ENCODE results near the gene C2CD2. TPM values are rescaled to one million over a fixed set of nuclear protein-coding genes. Genes with fewer than 3 reads are reported as not detected.
A peak's percentile ranks its signal among the peaks of the same experiment; 100 is the strongest.
"Not testable (repeated sequence)": the region's sequence is repeated elsewhere in the genome, so short reads cannot be mapped to it uniquely, and the experiment has no call there.

C2CD2 gene
- total and polyA plus RNA-seq, 3 experiments from 2014 or later = 2.3 to 5.0 (median 4.3) TPM

DNA sequence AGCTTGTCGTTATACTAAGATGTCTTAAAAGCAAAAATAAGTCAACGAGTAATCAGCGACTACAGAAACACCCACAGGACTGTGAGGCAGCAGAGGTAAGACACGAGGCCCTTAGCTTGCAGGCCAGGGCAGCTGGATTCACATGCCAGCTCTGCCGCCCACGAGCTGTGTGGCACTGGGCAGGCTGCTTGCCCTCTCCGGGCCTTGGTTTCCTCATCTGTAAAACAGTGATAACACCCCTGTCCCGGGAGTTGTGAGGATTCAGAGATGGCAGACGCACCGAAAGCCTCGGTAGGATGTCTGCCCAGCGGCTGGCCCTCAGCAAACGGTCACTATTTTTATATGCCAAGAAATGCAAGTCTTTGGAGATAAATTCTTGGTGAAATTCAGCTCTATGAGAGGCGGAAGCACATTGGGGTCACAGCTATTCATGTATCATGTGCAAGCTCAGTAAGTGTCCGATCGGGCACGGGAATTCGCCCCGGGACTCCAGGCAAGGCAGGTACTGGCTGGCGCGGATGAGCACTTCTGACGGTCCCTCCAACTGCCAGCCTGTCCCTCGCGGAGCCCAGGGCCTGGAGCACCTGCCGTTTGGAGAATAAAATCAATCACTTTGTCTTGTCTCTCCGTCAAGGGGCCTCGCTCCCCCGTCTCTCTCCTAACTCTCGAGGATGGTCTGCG lies 1.1 kb downstream of the C2CD2 start:
- Histone ChIP-seq H3K36me3 (ENCODE audit: insufficient read depth, low read length) (no peaks in the 10 kb centered on the region), H3K4me3 (ENCODE audit: low read length) (no peak overlapping the region), H3K27me3 (ENCODE audit: insufficient read depth, low read length, poor library complexity, severe bottlenecking) (peaks cover 7% of the 10 kb centered on the region), H3K9me3 (ENCODE audit: low read length) (no peaks in the 10 kb centered on the region), H3K27ac (ENCODE audit: low read depth, low read length) (peak overlapping the region; percentile 6), H3K4me1 (ENCODE audit: insufficient read depth, low read length) (peaks cover 8% of the 10 kb centered on the region)
- Mint-ChIP-seq H3K4me3 (peak overlapping the region in 6 of 7 donors; percentile 8 to 58 (median 34)), H3K9me3 (no peaks in the 10 kb centered on the region), H3K27ac (no peak overlapping the region), H3K4me1 (peaks cover 5 to 15% (median 10%) of the 10 kb centered on the region in 3 donors), H3K36me3 (no peaks in the 10 kb centered on the region), H3K27me3 (peaks cover 28 to 43% of the 10 kb centered on the region in 2 donors)
- ChIA-PET CTCF (no interaction called here), POLR2A (no interaction called here)
- DNase-seq = no peak

DNA sequence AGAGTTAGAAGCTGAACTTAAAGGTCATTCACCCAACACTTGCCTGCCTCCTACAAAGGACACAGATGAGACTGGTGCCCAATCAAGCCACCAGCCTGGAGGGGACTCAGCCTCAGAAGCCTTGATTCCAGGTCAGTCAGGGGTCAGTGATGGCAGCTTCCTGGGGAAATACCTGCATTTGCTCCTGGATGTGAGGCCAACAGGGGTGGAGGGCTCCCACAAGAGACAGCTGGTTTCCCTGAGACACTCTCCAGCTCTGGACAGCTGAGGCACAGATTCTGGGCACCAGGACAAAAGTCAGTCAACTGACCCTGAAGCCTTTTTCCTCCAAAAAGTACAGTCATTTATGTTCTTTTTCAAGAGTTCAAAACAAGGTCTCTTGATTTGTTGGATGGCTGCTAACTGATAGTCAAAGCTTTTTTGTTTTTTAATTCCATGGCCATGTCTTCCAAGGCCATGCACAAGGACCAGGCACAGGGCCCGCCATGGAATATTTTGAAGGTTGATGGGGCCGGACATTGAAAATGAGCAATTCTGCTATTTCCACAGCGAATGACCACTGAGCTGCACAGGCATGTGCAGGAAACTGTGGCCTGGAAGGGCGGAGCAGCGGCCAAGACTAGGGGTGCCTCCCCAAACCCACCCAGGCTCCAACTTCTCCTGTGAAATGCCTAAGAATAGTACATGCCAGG lies 1.8 kb downstream of the C2CD2 start:
- H3K4me1 Mint-ChIP-seq = peaks cover 5 to 15% (median 10%) of the 10 kb centered on the region in 3 donors
- H3K4me3 Mint-ChIP-seq = peak overlapping the region; percentile 11 to 58 (median 31)
- peaks cover 26 to 40% of the 10 kb centered on the region in 2 donors for H3K27me3 Mint-ChIP-seq
- peaks cover 8% of the 10 kb centered on the region for H3K4me1 ChIP-seq (ENCODE audit: insufficient read depth, low read length)
- no peaks in the 10 kb centered on the region for H3K36me3 ChIP-seq (ENCODE audit: insufficient read depth, low read length)
- CTCF ChIA-PET = no interaction called here
- no peak overlapping the region for H3K27ac Mint-ChIP-seq
- H3K27me3 ChIP-seq (ENCODE audit: insufficient read depth, low read length, poor library complexity, severe bottlenecking) = peaks cover 7% of the 10 kb centered on the region
- H3K4me3 ChIP-seq (ENCODE audit: low read length) = no peak overlapping the region
- no peak for DNase-seq
- no peaks in the 10 kb centered on the region for H3K36me3 Mint-ChIP-seq
- no peaks in the 10 kb centered on the region for H3K9me3 Mint-ChIP-seq
- POLR2A ChIA-PET = no interaction called here
- H3K9me3 ChIP-seq (ENCODE audit: low read length) = no peaks in the 10 kb centered on the region
- peak overlapping the region; percentile 6 for H3K27ac ChIP-seq (ENCODE audit: low read depth, low read length)

DNA sequence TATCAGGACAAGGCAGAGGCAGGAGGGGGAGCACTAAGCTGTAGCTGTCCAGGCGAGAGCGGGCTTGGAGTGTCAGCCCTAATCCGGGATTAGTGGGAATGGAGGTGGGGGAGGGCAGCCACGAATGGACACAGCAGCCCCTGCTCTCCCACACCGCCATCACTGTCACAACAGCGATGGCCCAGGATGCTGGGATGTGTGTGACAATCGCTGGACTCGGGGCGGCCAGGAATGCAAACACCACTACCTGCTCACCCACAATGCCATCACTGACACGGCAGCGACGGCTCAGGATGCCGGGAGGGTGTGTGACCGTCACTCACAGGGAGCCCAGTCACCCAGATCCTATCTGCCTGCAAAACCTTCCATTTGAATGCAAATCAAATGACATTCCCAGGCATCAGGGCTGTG lies 2.9 kb downstream of the C2CD2 start:
- no peak for DNase-seq
- H3K9me3 ChIP-seq (ENCODE audit: low read length) = no peaks in the 10 kb centered on the region
- H3K4me1 Mint-ChIP-seq = peaks cover 5 to 15% (median 10%) of the 10 kb centered on the region in 3 donors
- H3K36me3 ChIP-seq (ENCODE audit: insufficient read depth, low read length) = no peaks in the 10 kb centered on the region
- no peak overlapping the region for H3K4me3 Mint-ChIP-seq
- no peak overlapping the region for H3K27ac Mint-ChIP-seq
- H3K4me1 ChIP-seq (ENCODE audit: insufficient read depth, low read length) = peaks cover 8% of the 10 kb centered on the region
- no peaks in the 10 kb centered on the region for H3K9me3 Mint-ChIP-seq
- H3K36me3 Mint-ChIP-seq = no peaks in the 10 kb centered on the region
- CTCF ChIA-PET = no interaction called here
- peaks cover 7% of the 10 kb centered on the region for H3K27me3 ChIP-seq (ENCODE audit: insufficient read depth, low read length, poor library complexity, severe bottlenecking)
- POLR2A ChIA-PET = no interaction called here
- H3K27ac ChIP-seq (ENCODE audit: low read depth, low read length) = no peak overlapping the region
- no peak overlapping the region for H3K4me3 ChIP-seq (ENCODE audit: low read length)
- H3K27me3 Mint-ChIP-seq = peaks cover 26 to 34% of the 10 kb centered on the region in 2 donors

DNA sequence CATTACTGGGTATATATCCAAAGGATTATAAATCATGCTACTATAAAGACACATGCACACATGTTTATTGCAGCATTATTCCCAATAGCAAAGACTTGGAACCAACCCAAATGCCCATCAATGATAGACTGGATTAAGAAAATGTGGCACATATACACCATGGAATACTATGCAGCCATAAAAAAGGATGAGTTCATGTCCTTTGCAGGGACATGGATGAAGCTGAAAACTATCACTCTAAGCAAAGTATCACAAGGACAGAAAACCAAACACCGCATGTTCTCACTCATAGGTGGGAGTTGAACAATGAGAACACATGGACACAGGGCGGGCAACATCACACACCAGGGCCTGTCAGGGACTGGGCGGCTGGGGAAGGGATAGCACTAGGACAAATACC lies 4.2 kb downstream of the C2CD2 start:
- H3K27ac Mint-ChIP-seq; POLR2A ChIA-PET; H3K27ac ChIP-seq (ENCODE audit: low read depth, low read length); H3K36me3 ChIP-seq (ENCODE audit: insufficient read depth, low read length); H3K4me3 Mint-ChIP-seq; DNase-seq; H3K4me1 ChIP-seq (ENCODE audit: insufficient read depth, low read length); CTCF ChIA-PET; H3K36me3 Mint-ChIP-seq; H3K9me3 Mint-ChIP-seq; H3K4me3 ChIP-seq (ENCODE audit: low read length); H3K27me3 ChIP-seq (ENCODE audit: insufficient read depth, low read length, poor library complexity, severe bottlenecking); H3K9me3 ChIP-seq (ENCODE audit: low read length): not testable (repeated sequence)
- H3K4me1 Mint-ChIP-seq = peaks cover 5 to 15% (median 9%) of the 10 kb centered on the region in 3 donors
- peaks cover 23 to 25% of the 10 kb centered on the region in 2 donors for H3K27me3 Mint-ChIP-seq

DNA sequence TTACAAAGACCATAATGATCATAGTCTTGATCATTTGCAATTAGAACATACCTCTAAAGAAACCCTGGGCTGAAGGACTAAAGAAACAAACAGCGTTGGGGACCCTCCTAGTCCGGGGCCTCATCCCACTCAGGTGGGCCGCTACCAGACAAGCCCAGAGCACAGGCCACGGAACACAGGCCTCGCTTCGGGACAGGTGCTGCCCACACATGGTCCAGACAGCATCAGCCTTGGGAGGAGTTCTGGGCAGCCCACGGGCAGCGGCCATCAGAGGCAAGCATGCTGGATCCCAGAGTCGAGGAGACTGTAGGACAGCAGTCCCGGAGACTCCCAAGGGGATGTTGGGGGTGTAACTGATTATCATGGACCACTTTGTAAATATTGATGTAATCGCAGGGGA lies 4.9 kb downstream of the C2CD2 start:
- peaks cover 0 to 10% (median 5%) of the 10 kb centered on the region in 3 donors for H3K4me1 Mint-ChIP-seq
- Histone ChIP-seq H3K4me1 (ENCODE audit: insufficient read depth, low read length) (no peaks in the 10 kb centered on the region), H3K9me3 (ENCODE audit: low read length) (no peaks in the 10 kb centered on the region), H3K27me3 (ENCODE audit: insufficient read depth, low read length, poor library complexity, severe bottlenecking) (no peaks in the 10 kb centered on the region), H3K27ac (ENCODE audit: low read depth, low read length) (no peak overlapping the region), H3K4me3 (ENCODE audit: low read length) (no peak overlapping the region), H3K36me3 (ENCODE audit: insufficient read depth, low read length) (no peaks in the 10 kb centered on the region)
- peaks cover 18 to 21% of the 10 kb centered on the region in 2 donors for H3K27me3 Mint-ChIP-seq
- ChIA-PET POLR2A (no interaction called here), CTCF (no interaction called here)
- H3K27ac Mint-ChIP-seq = no peak overlapping the region
- no peaks in the 10 kb centered on the region for H3K9me3 Mint-ChIP-seq
- no peak for DNase-seq
- no peak overlapping the region for H3K4me3 Mint-ChIP-seq
- peaks cover 0 to 2% (median 0%) of the 10 kb centered on the region in 3 donors for H3K36me3 Mint-ChIP-seq

DNA sequence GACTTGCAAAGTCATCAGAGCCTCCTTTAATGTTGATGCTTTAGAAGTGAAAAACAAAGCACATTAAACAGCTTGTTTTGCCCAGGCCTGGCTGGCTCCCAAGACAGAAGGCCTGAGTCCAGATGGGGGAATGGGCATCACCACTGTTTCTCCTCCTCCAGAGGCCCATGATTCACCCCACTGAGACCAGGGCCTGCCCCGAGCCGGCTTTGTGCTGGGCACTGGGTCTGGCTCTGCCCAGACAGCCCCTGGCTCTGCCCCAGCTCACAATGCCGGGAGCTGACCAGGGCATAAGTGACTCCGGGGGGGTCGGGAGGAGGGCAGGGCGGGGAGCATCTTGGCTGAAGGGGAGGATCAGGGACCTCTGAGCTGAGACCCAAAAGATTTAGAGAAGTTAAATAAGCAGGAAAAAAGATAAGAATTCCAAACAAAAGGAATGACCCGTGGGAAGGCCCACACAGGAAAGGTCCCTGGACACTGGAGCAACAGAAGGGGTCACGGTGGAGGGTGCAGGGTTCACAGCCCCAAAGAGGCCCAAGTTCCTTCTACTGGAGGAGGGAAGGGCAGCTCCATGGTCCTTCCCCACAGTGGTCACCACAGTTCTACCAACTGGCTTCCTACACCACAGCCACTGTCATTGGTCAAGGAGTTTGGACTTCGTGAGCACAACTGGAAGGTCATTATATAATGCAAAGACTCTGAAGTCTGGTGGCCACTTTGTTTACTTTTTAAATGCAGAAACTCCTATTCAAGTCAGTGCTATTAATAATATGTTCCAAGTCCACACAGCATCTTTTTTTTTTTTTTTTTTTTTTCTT lies 5.5 kb downstream of the C2CD2 start:
- H3K27me3 Mint-ChIP-seq = peaks cover 18 to 21% of the 10 kb centered on the region in 2 donors
- H3K36me3 ChIP-seq (ENCODE audit: insufficient read depth, low read length) = no peaks in the 10 kb centered on the region
- no peak overlapping the region for H3K27ac ChIP-seq (ENCODE audit: low read depth, low read length)
- H3K9me3 Mint-ChIP-seq = no peaks in the 10 kb centered on the region
- H3K4me1 ChIP-seq (ENCODE audit: insufficient read depth, low read length) = no peaks in the 10 kb centered on the region
- H3K4me1 Mint-ChIP-seq = peaks cover 0 to 10% (median 5%) of the 10 kb centered on the region in 3 donors
- no peaks in the 10 kb centered on the region for H3K27me3 ChIP-seq (ENCODE audit: insufficient read depth, low read length, poor library complexity, severe bottlenecking)
- H3K4me3 Mint-ChIP-seq = no peak overlapping the region
- DNase-seq = no peak
- H3K9me3 ChIP-seq (ENCODE audit: low read length) = no peaks in the 10 kb centered on the region
- no peak overlapping the region for H3K27ac Mint-ChIP-seq
- no peak overlapping the region for H3K4me3 ChIP-seq (ENCODE audit: low read length)
- peaks cover 0 to 2% (median 0%) of the 10 kb centered on the region in 3 donors for H3K36me3 Mint-ChIP-seq
- ChIA-PET CTCF (no interaction called here), POLR2A (no interaction called here)

DNA sequence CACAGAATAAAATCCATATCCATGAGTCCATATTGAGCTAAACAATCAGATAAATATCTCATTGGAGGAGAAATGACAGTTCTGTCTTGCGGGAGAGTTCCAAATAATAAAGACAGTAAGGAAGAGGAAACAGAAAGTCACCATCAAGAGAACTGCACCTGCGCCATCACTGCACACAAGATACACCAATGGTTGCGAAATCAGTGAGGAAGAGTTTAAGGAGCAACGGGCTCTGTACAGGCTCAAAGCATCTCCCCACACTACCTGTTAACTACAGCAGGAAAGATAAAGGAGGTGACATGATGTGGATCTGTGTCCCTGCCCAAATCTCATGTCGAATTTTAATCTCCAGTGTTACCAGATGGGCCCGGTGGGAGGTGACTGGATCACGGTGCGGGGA lies 7.8 kb downstream of the C2CD2 start:
- no peak overlapping the region for H3K4me3 Mint-ChIP-seq
- POLR2A ChIA-PET = no interaction called here
- H3K27ac Mint-ChIP-seq = no peak overlapping the region
- H3K4me1 ChIP-seq (ENCODE audit: insufficient read depth, low read length) = no peaks in the 10 kb centered on the region
- H3K9me3 Mint-ChIP-seq = no peaks in the 10 kb centered on the region
- H3K27me3 ChIP-seq (ENCODE audit: insufficient read depth, low read length, poor library complexity, severe bottlenecking) = no peaks in the 10 kb centered on the region
- H3K27ac ChIP-seq (ENCODE audit: low read depth, low read length) = no peak overlapping the region
- H3K9me3 ChIP-seq (ENCODE audit: low read length) = no peaks in the 10 kb centered on the region
- peaks cover 0 to 7% of the 10 kb centered on the region in 2 donors for H3K27me3 Mint-ChIP-seq
- peaks cover 0 to 2% (median 0%) of the 10 kb centered on the region in 3 donors for H3K36me3 Mint-ChIP-seq
- CTCF ChIA-PET = no interaction called here
- H3K4me3 ChIP-seq (ENCODE audit: low read length) = no peak overlapping the region
- no peaks in the 10 kb centered on the region for H3K36me3 ChIP-seq (ENCODE audit: insufficient read depth, low read length)
- no peaks in the 10 kb centered on the region for H3K4me1 Mint-ChIP-seq
- DNase-seq = no peak

DNA sequence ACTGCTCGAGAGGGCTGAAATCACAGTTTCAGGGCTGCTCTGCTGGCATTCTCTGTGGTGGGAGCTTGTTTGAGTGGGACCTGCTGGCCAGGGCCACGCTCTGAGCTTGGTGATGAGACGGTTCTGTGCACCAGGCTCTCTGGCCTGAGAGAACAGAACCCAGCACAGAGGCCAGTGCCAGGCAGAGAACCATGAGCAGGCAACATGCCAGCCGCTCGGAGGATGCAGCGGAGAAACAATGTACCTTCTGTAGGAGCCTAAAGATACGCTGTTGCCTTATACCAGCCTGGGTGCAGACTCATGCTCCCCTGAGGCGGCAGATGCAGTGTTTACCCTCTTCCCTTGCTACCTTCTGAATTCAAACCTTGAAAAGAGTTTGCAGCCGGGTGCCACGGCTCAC lies 10.0 kb downstream of the C2CD2 start:
- POLR2A ChIA-PET = no interaction called here
- Histone ChIP-seq H3K27ac (ENCODE audit: low read depth, low read length) (no peak overlapping the region), H3K27me3 (ENCODE audit: insufficient read depth, low read length, poor library complexity, severe bottlenecking) (no peaks in the 10 kb centered on the region), H3K36me3 (ENCODE audit: insufficient read depth, low read length) (no peaks in the 10 kb centered on the region), H3K9me3 (ENCODE audit: low read length) (no peaks in the 10 kb centered on the region), H3K4me3 (ENCODE audit: low read length) (no peak overlapping the region), H3K4me1 (ENCODE audit: insufficient read depth, low read length) (no peaks in the 10 kb centered on the region)
- Mint-ChIP-seq H3K9me3 (no peaks in the 10 kb centered on the region), H3K4me3 (no peak overlapping the region), H3K27ac (no peak overlapping the region), H3K27me3 (peaks cover 4 to 5% of the 10 kb centered on the region in 2 donors), H3K4me1 (no peaks in the 10 kb centered on the region), H3K36me3 (peaks cover 0 to 2% (median 0%) of the 10 kb centered on the region in 3 donors)
- CTCF ChIA-PET = no interaction called here
- no peak for DNase-seq

Measured in CD8-positive, alpha-beta memory T cell (primary cell).